Activated naive CD8-positive, alpha-beta T cell treated with anti-CD3 and anti-CD28 coated beads for 36 hours (primary cell): ENCODE measurements around the gene SCGB1C2. TPM values are rescaled to one million over a fixed set of nuclear protein-coding genes. Genes with fewer than 3 reads are reported as not detected.

Experiments used
- total RNA-seq, 2 experiments: library from RNA; stranded (reverse); gene quantifications; one replicate each; pipeline ENCODE4 v1.2.3, GENCODE V29; 2021

SCGB1C2 gene
- total RNA-seq, 2 experiments from 2014 or later: not detected

Other genes starting within 250 kb of the SCGB1C2 start
- gene DOC2B, start 44.1 kb downstream of the SCGB1C2 start, total RNA-seq: under 1 TPM; 0.06 to 0.08 TPM
- gene RPH3AL, start 215.2 kb downstream of the SCGB1C2 start, total RNA-seq: 1 to 10 TPM in 1 of 2 experiments, under 1 TPM in 1; 0.64 to 1.2 TPM